Measurements from ENCODE around the gene EXD3. TPM values are rescaled to one million over a fixed set of nuclear protein-coding genes. Genes with fewer than 3 reads are reported as not detected.
A peak's percentile ranks its signal among the peaks of the same experiment; 100 is the strongest.

Gene EXD3
- total and polyA plus RNA-seq, 2 of the 13 experiments (the other 11 are each of a cell fraction or from before 2014, with no cell fraction given) = 2.7 to 4.8 TPM

GRCh38 chr9:137310189-137311052 is 112.5 kb downstream of the EXD3 start:
- TF ChIP-seq ZNF773 (CRISPR knock-in tag; IDR thresholded peaks at IDR 0.05; ENCODE audit: borderline replicate concordance) (no peak), ZNF343 (CRISPR knock-in tag; IDR thresholded peaks at IDR 0.05) (no peak), KDM5B (CRISPR knock-in tag; IDR thresholded peaks at IDR 0.05; ENCODE audit: borderline replicate concordance) (no peak), ZNF710 (CRISPR knock-in tag; IDR thresholded peaks at IDR 0.05; ENCODE audit: borderline replicate concordance) (no peak), CEBPB (IDR thresholded peaks at IDR 0.05; ENCODE audit: borderline replicate concordance, low read depth, low read length) (peak; percentile 44; the same call in 1 of the 2 replicates)
- Histone ChIP-seq H3K4me2 (ENCODE audit: low read depth, low read length) (no peak overlapping the region), H3K27ac (ENCODE audit: extremely low read length, insufficient read depth, low read length) (no peak overlapping the region), H2AFZ (ENCODE audit: low read length) (no peak overlapping the region), H3K79me2 (ENCODE audit: insufficient read depth, low read length) (no peaks in the 10 kb centered on the region), H3K4me1 (ENCODE audit: insufficient read depth, low read length) (peaks cover 67% of the 10 kb centered on the region), H3K36me3 (replicated peaks in 1 of 2; ENCODE audit: control insufficient read depth in 1 of 2, insufficient read depth in 2 of 2, low read length in 2 of 2) (no peaks in the 10 kb centered on the region), H3K9me3 (ENCODE audit: low read length) (no peaks in the 10 kb centered on the region), H3K4me3 (replicated peaks in 1 of 3; ENCODE audit: insufficient read depth in 1 of 3, low read depth in 2 of 3, low read length in 3 of 3) (no peak overlapping the region), H3K27me3 (ENCODE audit: control insufficient read depth in 1 of 2, insufficient read depth in 2 of 2, low read length in 2 of 2) (peaks cover 17 to 67% of the 10 kb centered on the region in 2 experiments), H3K9ac (ENCODE audit: insufficient read depth, low read depth, low read length) (no peak overlapping the region), H4K20me1 (ENCODE audit: insufficient read depth, low read length) (no peaks in the 10 kb centered on the region)
- CTCF ChIA-PET (ENCODE audit: low intra/inter-chr PET ratio, low total read pairs) = no interaction called here
- BruUV-seq (replicated peaks) = no TSS peak
- DNase-seq (ENCODE audit: low spot score) = no peak
- no peak for ATAC-seq
- POLR2A ChIA-PET = interaction anchor here (1.1 kb wide), 1 partner anchor 9 kb away, joined by 3 read pairs; no protein-coding TSS in a partner anchor
- WGBS (ENCODE audit: low lambda C conversion rate) = 44% methylated on average over 8 of the region's 20 CpGs
- no peak for FAIRE-seq
- intact Hi-C loops (cut with micrococcal nuclease; ENCODE audit: unreplicated experiment) (no loop called here), in situ Hi-C loops (cut with HindIII; ENCODE audit: extremely low pct_ligation_motif_present, low pct_unique_long_range_greater_than_20kb) (no loop called here)
